Activated naive CD8-positive, alpha-beta T cell treated with anti-CD3 and anti-CD28 coated beads for 36 hours (primary cell): ENCODE results near the gene ZNF311. TPM values are rescaled to one million over a fixed set of nuclear protein-coding genes. Genes with fewer than 3 reads are reported as not detected.
"Not testable (repeated sequence)": the region's sequence is repeated elsewhere in the genome, so short reads cannot be mapped to it uniquely, and the experiment has no call there.

Experiments used
- DNase-seq: peaks from one replicate; pipeline ENCODE4 v3.0.0; 2021
- H3K27ac Mint-ChIP-seq: one replicate; pipeline ENCODE4 v1.8.0; 2022; ENCODE audit warnings: mild to moderate bottlenecking, moderate library complexity, mixed read lengths
- H3K27me3 Mint-ChIP-seq: one replicate; pipeline ENCODE4 v1.8.0; 2022; ENCODE audit warnings: mild to moderate bottlenecking, mixed read lengths
- H3K36me3 Mint-ChIP-seq: one replicate; pipeline ENCODE4 v1.8.0; 2021; ENCODE audit warnings: mild to moderate bottlenecking, mixed read lengths
- H3K4me1 Mint-ChIP-seq: one replicate; pipeline ENCODE4 v1.8.0; 2021; ENCODE audit warnings: mixed read lengths
- H3K4me3 Mint-ChIP-seq: one replicate; pipeline ENCODE4 v1.8.0; 2022; ENCODE audit warnings: mild to moderate bottlenecking, moderate library complexity, mixed read lengths
- H3K9me3 Mint-ChIP-seq: one replicate; pipeline ENCODE4 v1.8.0; 2022; ENCODE audit warnings: mixed read lengths
- total RNA-seq, 2 experiments: library from RNA; stranded (reverse); gene quantifications; one replicate each; pipeline ENCODE4 v1.2.3, GENCODE V29; 2021

Gene ZNF311
- total RNA-seq, 2 experiments from 2014 or later, result 1.0 TPM

DNA sequence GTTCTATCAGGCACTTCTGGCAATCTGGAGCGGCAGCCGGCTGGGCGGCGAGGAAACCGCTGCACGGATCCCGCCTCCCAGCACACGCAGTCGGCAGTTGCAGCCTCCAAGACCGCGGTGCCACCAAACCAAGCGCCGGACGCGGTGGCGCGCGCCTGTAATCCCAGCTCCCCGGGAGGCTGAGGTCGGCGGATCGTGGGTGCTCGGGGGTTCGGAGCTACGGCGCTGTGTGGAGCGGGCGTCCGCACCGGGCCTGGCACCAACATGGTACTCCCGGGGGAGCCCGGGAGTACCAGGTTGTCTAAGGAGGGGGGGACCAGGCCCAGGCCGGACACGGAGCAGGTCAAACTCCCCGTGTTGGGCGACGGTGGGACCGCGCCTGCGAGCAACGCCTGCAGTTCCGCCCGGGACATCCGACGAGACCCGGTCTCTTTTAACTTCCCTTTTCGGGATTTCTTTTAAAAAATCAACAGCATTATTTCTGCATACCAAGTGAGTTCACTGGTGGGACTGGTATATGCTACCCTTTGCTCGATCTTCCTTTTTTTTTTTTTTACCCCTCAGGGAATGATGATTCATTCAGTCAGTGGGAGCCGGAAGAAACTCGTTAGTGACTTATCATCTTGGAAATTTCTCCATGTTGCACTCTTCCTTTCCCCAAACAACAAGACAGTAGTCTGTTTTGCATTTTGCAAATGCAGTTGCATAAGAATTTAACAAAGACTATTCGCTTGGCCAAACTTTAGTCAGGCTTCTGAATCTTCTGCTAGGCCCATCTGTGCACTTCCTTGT is 27.6 kb downstream of the ZNF311 start:
- Mint-ChIP-seq H3K9me3 (peaks cover 3% of the 10 kb centered on the region), H3K27me3 (peaks cover 50% of the 10 kb centered on the region), H3K27ac (peak overlapping the region; percentile 26), H3K4me1 (peaks cover 33% of the 10 kb centered on the region), H3K4me3 (peak overlapping the region; percentile 70), H3K36me3 (peaks cover 4% of the 10 kb centered on the region)
- DNase-seq, result peak; percentile 45

DNA sequence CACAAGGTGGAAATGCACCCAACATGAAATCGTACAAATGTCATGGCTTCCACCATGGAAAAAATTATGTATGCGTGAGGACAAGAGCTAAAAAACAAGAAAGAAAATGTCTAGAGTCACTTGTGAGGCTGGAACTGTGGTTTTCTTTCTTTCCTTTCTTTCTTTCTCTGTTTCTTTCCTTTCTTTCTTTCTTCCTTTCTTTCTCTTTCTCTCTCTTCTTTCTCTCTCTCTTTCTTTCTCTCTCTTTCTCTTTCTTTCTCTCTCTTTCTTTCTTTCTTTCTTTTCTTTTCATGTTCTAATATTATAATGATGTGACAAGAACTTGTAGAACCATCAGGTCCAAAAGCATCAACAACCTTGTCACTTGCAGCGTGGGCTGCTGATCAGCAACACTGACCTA is 28.4 kb downstream of the ZNF311 start:
- H3K36me3 Mint-ChIP-seq, result no peaks in the 10 kb centered on the region
- H3K4me1 Mint-ChIP-seq, result peaks cover 27% of the 10 kb centered on the region
- H3K27me3 Mint-ChIP-seq, result peaks cover 44% of the 10 kb centered on the region
- no peak for DNase-seq
- H3K4me3 Mint-ChIP-seq, result peak overlapping the region; percentile 70
- peak overlapping the region; percentile 71 for H3K27ac Mint-ChIP-seq
- H3K9me3 Mint-ChIP-seq, result no peaks in the 10 kb centered on the region

DNA sequence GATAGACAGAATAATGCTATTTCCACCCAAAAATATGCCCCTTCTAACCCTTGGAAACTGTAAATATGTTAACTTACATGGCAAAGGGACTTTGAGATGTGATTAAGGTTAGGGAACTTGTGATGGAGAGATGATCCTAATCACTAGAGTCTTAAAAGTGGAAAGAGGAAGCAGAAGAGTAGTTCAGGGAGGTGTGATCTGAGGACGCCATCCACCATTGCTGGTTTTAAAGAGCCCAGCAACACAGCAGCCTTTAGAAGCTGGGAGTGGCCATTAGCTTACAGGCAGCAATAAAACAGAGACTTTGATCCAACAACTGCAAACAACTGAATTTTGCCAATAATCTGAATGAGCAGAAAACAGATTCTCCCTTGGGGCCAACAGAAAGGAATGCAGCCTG is 30.6 kb downstream of the ZNF311 start:
- no peak for DNase-seq
- Mint-ChIP-seq H3K4me3 (no peak overlapping the region), H3K9me3 (no peaks in the 10 kb centered on the region), H3K27ac (no peak overlapping the region), H3K4me1 (peaks cover 18% of the 10 kb centered on the region), H3K27me3 (peaks cover 36% of the 10 kb centered on the region), H3K36me3 (no peaks in the 10 kb centered on the region)

GRCh38 chr6:28970056-28970455 is 35.1 kb downstream of the ZNF311 start:
- not testable (repeated sequence) for H3K4me3 Mint-ChIP-seq, H3K4me1 Mint-ChIP-seq, H3K27ac Mint-ChIP-seq, DNase-seq, H3K36me3 Mint-ChIP-seq
- Mint-ChIP-seq H3K9me3 (peaks cover 17% of the 10 kb centered on the region), H3K27me3 (peaks cover 26% of the 10 kb centered on the region)

GRCh38 chr6:28969129-28969528 is 36.0 kb downstream of the ZNF311 start:
- Mint-ChIP-seq H3K36me3 (peaks cover 7% of the 10 kb centered on the region), H3K4me1 (no peaks in the 10 kb centered on the region), H3K27me3 (peaks cover 21% of the 10 kb centered on the region), H3K9me3 (peaks cover 19% of the 10 kb centered on the region), H3K27ac (no peak overlapping the region), H3K4me3 (no peak overlapping the region)
- DNase-seq, result no peak

- H3K9me3 Mint-ChIP-seq, result peaks cover 19% of the 10 kb centered on the region
- DNase-seq, result no peak
- H3K36me3 Mint-ChIP-seq, result peaks cover 7% of the 10 kb centered on the region
- H3K4me1 Mint-ChIP-seq, result no peaks in the 10 kb centered on the region
- H3K27me3 Mint-ChIP-seq, result peaks cover 19% of the 10 kb centered on the region
- no peak overlapping the region for H3K27ac Mint-ChIP-seq
- H3K4me3 Mint-ChIP-seq, result no peak overlapping the region
These were observed 36.6 kb downstream of the ZNF311 start for GRCh38 chr6:28968476-28968875.

- H3K27me3 Mint-ChIP-seq, result peaks cover 23% of the 10 kb centered on the region
- no peak overlapping the region for H3K4me3 Mint-ChIP-seq
- H3K9me3 Mint-ChIP-seq, result peaks cover 19% of the 10 kb centered on the region
- no peaks in the 10 kb centered on the region for H3K4me1 Mint-ChIP-seq
- DNase-seq, result no peak
- H3K27ac Mint-ChIP-seq, result no peak overlapping the region
- peaks cover 7% of the 10 kb centered on the region for H3K36me3 Mint-ChIP-seq
These were observed 39.4 kb downstream of the ZNF311 start for GRCh38 chr6:28965706-28966105.

- peaks cover 2% of the 10 kb centered on the region for H3K9me3 Mint-ChIP-seq
- H3K27ac Mint-ChIP-seq, result no peak overlapping the region
- H3K4me1 Mint-ChIP-seq, result no peaks in the 10 kb centered on the region
- H3K36me3 Mint-ChIP-seq, result no peaks in the 10 kb centered on the region
- DNase-seq, result no peak
- peaks cover 24% of the 10 kb centered on the region for H3K27me3 Mint-ChIP-seq
- no peak overlapping the region for H3K4me3 Mint-ChIP-seq
These were observed 44.1 kb downstream of the ZNF311 start for GRCh38 chr6:28960846-28961500.

GRCh38 chr6:28958561-28959243 is 46.4 kb downstream of the ZNF311 start:
- H3K9me3 Mint-ChIP-seq, H3K36me3 Mint-ChIP-seq, H3K27ac Mint-ChIP-seq, DNase-seq, H3K4me3 Mint-ChIP-seq: not testable (repeated sequence)
- Mint-ChIP-seq H3K4me1 (peaks cover 12% of the 10 kb centered on the region), H3K27me3 (peaks cover 24% of the 10 kb centered on the region)

- H3K9me3 Mint-ChIP-seq, DNase-seq, H3K36me3 Mint-ChIP-seq, H3K4me3 Mint-ChIP-seq, H3K27ac Mint-ChIP-seq: not testable (repeated sequence)
- H3K4me1 Mint-ChIP-seq, result peaks cover 18% of the 10 kb centered on the region
- H3K27me3 Mint-ChIP-seq, result peaks cover 28% of the 10 kb centered on the region
These were observed 47.3 kb downstream of the ZNF311 start for GRCh38 chr6:28957795-28958314.

DNA sequence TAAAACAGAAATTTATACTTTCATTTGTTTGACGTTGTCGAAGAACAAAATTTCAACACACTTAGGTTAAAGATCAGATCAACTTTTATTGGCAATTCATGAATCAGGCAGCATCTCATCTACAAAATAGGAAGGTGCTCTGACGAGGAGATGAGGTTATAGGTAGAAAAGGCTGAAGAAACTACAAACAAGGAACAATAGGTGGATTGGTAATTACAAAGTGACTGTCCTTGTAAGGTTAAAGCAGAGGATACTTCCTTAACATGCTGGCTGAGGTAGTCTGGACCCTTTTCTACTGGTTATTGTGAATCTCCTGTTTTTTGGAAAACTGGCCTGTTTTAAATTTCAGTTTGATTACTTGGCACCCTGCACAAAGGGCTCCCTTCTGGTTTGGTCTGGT is 48.8 kb downstream of the ZNF311 start:
- Mint-ChIP-seq H3K27ac (no peak overlapping the region), H3K9me3 (no peaks in the 10 kb centered on the region), H3K4me3 (no peak overlapping the region), H3K36me3 (no peaks in the 10 kb centered on the region), H3K4me1 (peaks cover 19% of the 10 kb centered on the region), H3K27me3 (peaks cover 25% of the 10 kb centered on the region)
- no peak for DNase-seq

- Mint-ChIP-seq H3K36me3 (peaks cover 2% of the 10 kb centered on the region), H3K4me3 (peak overlapping the region; percentile 84), H3K9me3 (peaks cover 3% of the 10 kb centered on the region), H3K27me3 (peaks cover 16% of the 10 kb centered on the region), H3K4me1 (peaks cover 25% of the 10 kb centered on the region), H3K27ac (peak overlapping the region; percentile 74)
- DNase-seq, result no peak
These were observed 51.4 kb downstream of the ZNF311 start for GRCh38 chr6:28953585-28954258.

DNA sequence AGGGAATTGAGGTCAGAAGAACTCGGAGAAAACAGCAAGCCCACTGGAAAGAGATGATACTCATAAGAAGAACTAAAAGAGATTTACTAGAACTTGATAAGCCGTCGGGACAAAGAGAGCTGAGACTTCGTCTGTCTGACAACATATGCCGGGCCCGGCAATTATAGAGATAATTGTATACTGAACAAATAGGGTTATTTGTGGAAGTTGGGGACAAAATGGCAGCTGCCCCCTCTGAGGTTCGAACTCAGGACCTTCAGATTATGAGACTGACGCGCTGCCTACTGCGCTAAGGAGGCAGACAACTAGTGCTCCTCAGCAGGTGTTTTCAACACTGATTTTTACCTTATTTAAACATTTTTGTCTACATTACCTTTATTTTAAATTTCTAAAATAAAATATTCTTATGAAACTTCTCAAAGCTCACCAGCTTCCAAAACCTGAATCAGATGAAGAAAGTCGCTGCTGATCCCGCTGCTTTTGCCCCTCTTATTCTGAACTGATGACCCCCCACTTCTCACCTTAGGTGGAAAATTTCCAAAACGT is 52.0 kb downstream of the ZNF311 start:
- Mint-ChIP-seq H3K36me3 (peaks cover 2% of the 10 kb centered on the region), H3K27ac (peak overlapping the region; percentile 74), H3K4me1 (peaks cover 25% of the 10 kb centered on the region), H3K27me3 (peaks cover 16% of the 10 kb centered on the region), H3K4me3 (peak overlapping the region; percentile 84), H3K9me3 (peaks cover 3% of the 10 kb centered on the region)
- peak; percentile 52 for DNase-seq

GRCh38 chr6:28949656-28950195 is 55.4 kb downstream of the ZNF311 start:
- peaks cover 10% of the 10 kb centered on the region for H3K27me3 Mint-ChIP-seq
- not testable (repeated sequence) for H3K36me3 Mint-ChIP-seq, DNase-seq

More at GRCh38 chr6:28949656-28950195, 55.4 kb downstream of the ZNF311 start:
- not testable (repeated sequence) for H3K9me3 Mint-ChIP-seq, H3K4me3 Mint-ChIP-seq, H3K27ac Mint-ChIP-seq
- H3K4me1 Mint-ChIP-seq, result peaks cover 23% of the 10 kb centered on the region
